ENCODE measurements around the gene CNOT1.
A peak's percentile ranks its signal among the peaks of the same experiment; 100 is the strongest.

Gene CNOT1

GRCh38 chr16:58584831-58585505 lies 44.7 kb downstream of the CNOT1 start:
- DNase-seq, result no peak
- Mint-ChIP-seq H3K36me3 (ENCODE audit: low read depth) (peaks cover 86% of the 10 kb centered on the region), H3K4me1 (peaks cover 15% of the 10 kb centered on the region), H3K9me3 (no peaks in the 10 kb centered on the region), H3K4me3 (no peak overlapping the region), H3K27me3 (ENCODE audit: low read depth, poor library complexity) (no peaks in the 10 kb centered on the region), H3K27ac (peak overlapping the region; percentile 68)
- no peak for TF ChIP-seq CTCF (IDR thresholded peaks at IDR 0.05)

- no peaks in the 10 kb centered on the region for H3K9me3 Mint-ChIP-seq
- H3K36me3 Mint-ChIP-seq (ENCODE audit: low read depth), result peaks cover 86% of the 10 kb centered on the region
- no peak overlapping the region for H3K4me3 Mint-ChIP-seq
- DNase-seq, result no peak
- no peaks in the 10 kb centered on the region for H3K27me3 Mint-ChIP-seq (ENCODE audit: low read depth, poor library complexity)
- no peak for TF ChIP-seq CTCF (IDR thresholded peaks at IDR 0.05)
- no peaks in the 10 kb centered on the region for H3K4me1 Mint-ChIP-seq
- peak overlapping the region; percentile 44 for H3K27ac Mint-ChIP-seq
Measured at GRCh38 chr16:58582971-58583765, 46.5 kb downstream of the CNOT1 start.

GRCh38 chr16:58582133-58582532 lies 47.5 kb downstream of the CNOT1 start:
- H3K36me3 Mint-ChIP-seq (ENCODE audit: low read depth), result peaks cover 86% of the 10 kb centered on the region

DNA sequence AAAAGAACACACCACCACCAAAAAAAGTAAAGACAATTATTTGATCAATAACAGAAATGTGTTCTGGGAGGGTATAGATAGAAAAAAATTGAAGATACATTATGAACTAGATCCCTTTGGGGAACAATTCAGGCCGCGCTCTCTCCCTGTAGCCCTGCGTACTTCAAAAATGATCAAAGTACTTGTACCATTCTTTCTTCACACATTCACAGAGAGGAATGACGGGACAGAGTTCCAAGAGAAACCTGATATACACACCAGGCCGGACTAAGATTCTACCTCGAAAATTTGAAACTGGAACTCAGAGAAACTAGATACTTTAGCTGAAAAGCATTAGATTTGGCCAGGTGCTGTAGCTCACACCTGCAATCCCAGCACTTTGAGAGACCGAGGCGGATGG lies 50.0 kb downstream of the CNOT1 start:
- Mint-ChIP-seq H3K36me3 (ENCODE audit: low read depth) (peaks cover 84% of the 10 kb centered on the region), H3K27me3 (ENCODE audit: low read depth, poor library complexity) (no peaks in the 10 kb centered on the region), H3K9me3 (no peaks in the 10 kb centered on the region), H3K4me3 (no peak overlapping the region), H3K4me1 (no peaks in the 10 kb centered on the region), H3K27ac (peak overlapping the region; percentile 77)
- DNase-seq, result no peak
- TF ChIP-seq CTCF (IDR thresholded peaks at IDR 0.05), result no peak

More at GRCh38 chr16:58582133-58582532, 47.5 kb downstream of the CNOT1 start:
- H3K27ac Mint-ChIP-seq, result no peak overlapping the region
- TF ChIP-seq CTCF (IDR thresholded peaks at IDR 0.05), result no peak
- H3K9me3 Mint-ChIP-seq, result no peaks in the 10 kb centered on the region
- H3K27me3 Mint-ChIP-seq (ENCODE audit: low read depth, poor library complexity), result no peaks in the 10 kb centered on the region
- no peaks in the 10 kb centered on the region for H3K4me1 Mint-ChIP-seq
- no peak for DNase-seq
- no peak overlapping the region for H3K4me3 Mint-ChIP-seq

DNA sequence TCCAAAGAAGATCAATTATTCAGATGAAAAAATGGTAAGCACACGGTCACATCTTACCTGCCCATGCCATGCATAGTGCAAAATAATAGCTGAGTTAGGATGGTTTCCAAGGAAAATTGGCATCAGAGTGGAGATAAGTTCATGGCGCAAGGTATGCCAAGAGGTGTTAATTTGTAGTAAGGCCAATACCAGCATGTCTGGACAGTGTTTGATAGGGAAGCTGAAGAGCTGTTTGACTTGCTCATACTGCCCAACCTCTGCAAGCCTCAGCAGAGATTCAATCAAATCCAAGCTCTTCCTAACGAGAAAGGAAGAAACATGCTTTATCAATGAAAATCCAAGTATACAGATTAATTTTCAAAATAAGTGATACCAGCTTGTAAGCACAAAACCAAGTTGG lies 51.0 kb downstream of the CNOT1 start:
- no peaks in the 10 kb centered on the region for H3K9me3 Mint-ChIP-seq

More for the DNA sequence above, 51.0 kb downstream of the CNOT1 start:
- DNase-seq, result no peak
- Mint-ChIP-seq H3K4me3 (no peak overlapping the region), H3K36me3 (ENCODE audit: low read depth) (peaks cover 87% of the 10 kb centered on the region), H3K4me1 (no peaks in the 10 kb centered on the region), H3K27me3 (ENCODE audit: low read depth, poor library complexity) (no peaks in the 10 kb centered on the region), H3K27ac (no peak overlapping the region)
- no peak for TF ChIP-seq CTCF (IDR thresholded peaks at IDR 0.05)

Measured in nephron progenitor cell (in vitro differentiated cells).